ENCODE results near the gene KCND2.

The KCND2 gene

DNA sequence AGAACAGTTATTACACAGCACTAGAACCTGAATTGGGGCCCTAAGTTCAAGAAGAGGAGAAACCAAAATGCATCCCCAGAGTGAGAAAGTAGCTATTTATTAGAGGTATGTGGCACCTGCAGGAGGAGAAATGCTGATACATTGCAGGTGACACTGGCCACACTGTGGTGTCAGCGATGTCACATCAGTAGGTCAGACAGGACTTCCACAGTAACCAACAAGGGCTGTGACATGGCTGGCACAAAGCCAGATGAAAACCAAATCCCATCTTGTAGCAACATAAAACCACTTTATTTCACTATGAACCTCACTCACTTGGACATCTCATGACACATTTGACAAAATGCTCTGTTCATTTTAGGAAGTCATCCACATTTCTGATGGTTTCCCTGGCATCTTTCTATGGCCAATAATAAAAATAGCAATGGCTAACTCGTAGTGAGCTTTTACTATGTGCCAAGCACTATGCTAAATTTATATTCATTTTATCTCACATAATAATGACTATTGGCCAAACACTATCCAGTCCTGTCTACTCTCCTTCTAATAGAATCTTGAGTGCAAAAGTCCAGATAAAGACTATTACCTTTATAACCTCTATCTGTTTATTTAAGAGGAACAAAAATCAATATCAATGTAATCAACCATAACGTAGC is 430.7 kb downstream of the KCND2 start:
- no peak for DNase-seq (ENCODE audit: low spot score)

DNA sequence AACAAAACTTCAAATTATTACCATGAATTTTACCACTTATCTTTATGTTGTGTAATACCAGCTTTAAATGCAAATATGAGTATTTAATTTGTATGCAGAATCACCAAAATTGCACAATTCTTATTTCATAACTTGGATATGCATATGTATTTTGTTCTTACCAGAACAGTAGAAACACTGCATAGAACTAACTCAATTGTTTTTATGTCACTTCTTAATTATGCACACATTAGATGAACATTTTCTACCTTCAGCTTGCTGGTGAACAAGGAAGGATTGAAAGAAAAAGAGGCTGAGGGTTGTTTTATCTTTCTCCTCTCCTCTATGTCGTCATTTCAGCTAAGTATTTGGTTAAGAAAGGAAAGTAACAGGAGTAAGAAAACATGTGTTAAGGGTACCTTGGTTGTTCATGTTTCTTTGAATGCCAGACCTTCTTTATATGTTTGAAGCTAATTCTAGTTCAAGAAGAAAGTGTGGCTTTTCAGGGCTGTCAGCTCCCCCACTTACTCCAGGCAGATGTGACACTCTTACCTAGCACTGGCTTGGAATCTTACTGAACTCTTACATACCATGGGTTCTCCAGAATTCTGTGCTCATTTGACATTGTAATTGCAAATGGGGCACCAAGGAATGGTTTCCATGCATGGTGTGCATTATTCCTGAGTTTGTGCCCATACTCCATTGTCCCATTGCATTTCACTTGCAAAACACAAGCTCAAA is 436.4 kb downstream of the KCND2 start:
- DNase-seq (ENCODE audit: low spot score), result no peak

DNA sequence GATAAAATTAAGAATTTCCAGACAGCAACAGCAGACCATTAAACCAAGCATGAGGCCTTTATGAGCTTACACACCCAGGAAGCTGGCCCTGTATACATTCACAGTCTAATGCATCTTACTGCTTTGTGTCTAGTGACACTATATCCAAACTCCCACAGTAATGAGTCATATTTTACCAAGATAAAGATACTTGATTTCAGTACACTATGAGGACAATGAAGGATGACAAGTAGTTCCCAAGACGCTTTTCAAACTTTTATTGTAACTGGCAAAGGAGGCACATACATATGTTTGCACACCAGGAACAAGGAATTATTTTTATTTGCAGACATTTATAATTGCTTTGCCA is 437.0 kb downstream of the KCND2 start:
- DNase-seq (ENCODE audit: low spot score), result peak; percentile 25

DNA sequence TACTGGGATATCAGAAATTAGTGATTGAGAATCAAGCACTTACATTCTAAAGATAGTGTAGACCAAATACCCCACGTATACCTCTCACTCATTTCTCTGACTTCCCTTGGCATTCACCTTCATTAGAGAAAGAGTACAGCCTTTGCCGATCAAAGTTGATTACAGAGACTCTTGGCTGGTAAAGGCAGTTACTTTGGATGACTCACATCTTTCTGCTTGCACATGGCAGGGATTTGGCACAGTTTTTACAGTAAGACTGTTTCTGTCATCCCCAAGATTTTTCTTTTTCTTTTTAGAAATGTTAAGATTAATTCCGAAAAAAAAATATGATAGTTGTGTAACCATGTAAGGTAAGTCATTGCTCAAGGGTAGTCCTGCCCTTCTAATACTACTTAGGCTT is 442.0 kb downstream of the KCND2 start:
- DNase-seq (ENCODE audit: low spot score), result peak; percentile 22

DNA sequence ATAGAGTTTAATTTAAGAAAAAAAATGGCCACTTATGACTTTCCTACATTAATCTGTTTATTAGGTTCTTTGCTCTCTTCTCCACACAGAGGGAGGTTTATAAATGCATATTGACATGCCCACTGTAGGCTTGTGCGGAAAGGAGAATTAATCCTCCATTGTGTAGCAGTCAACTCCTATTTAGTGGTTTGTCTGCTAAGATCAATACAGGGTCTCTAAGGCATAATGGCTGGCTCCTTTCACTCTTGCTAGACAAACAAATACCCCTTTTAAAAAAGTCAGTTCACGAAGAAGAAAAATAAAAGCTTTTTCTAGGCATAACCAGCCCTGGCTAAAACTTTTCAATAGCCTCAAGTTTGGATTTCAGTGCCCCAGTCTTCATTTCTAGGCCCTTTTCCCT is 443.3 kb downstream of the KCND2 start:
- no peak for DNase-seq (ENCODE audit: low spot score)

DNA sequence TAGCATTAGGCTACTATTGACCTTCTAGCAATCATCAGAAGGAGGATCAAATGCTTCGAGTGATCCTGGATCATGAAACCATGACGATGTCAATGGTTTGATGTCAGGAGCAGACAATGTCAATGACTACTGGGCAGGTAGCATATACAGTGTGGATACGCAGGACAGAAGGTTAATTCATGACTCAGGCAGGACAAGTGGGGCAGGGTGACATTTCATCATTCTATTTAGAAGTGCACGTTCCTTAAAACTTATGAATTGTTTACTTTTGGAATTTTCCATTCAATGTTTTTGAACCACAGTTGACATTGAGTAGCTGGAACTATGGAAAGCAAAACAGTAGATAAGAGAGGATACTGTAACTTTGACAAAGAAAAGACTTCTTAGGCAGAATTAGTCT is 444.2 kb downstream of the KCND2 start:
- DNase-seq (ENCODE audit: low spot score), result no peak

DNA sequence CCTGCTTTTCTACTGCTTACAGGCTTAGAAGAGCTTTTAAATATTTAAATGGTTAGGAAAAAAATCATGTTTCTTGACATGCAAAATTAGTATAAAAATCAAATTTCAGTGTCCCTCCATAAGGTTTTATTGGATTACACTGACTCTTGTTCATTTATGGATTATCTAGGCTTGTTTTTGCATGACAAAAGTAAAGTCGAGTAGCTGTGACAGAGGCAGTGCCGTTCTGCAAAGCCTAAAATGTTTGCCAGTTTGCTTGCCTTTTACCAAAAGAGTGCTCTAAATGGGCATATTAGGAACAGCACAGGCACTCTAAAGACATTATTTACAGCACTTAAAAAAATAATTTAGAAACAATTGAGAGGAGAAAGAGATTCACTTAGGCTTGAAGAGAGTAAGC is 445.4 kb downstream of the KCND2 start:
- no peak for DNase-seq (ENCODE audit: low spot score)

DNA sequence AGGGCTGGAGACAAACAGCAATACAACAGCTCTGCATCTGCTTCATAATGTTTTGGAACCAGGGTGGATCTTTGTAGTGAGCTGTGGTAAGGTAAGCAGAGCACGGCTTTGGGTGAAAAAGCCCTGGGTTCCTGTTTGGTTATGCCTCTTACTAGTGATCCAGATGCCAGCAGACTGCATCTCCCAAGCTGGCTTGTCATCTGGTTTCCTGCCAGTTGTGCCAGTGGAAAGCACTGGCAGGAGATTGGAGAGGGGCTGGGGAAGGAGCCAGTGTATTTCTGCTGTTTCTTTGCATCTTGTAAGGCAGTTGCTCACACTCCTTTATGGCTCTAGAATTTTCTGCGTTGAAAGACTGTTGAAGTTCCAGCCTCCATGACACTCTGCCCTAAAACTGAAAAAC is 447.3 kb downstream of the KCND2 start:
- DNase-seq (ENCODE audit: low spot score), result no peak

DNA sequence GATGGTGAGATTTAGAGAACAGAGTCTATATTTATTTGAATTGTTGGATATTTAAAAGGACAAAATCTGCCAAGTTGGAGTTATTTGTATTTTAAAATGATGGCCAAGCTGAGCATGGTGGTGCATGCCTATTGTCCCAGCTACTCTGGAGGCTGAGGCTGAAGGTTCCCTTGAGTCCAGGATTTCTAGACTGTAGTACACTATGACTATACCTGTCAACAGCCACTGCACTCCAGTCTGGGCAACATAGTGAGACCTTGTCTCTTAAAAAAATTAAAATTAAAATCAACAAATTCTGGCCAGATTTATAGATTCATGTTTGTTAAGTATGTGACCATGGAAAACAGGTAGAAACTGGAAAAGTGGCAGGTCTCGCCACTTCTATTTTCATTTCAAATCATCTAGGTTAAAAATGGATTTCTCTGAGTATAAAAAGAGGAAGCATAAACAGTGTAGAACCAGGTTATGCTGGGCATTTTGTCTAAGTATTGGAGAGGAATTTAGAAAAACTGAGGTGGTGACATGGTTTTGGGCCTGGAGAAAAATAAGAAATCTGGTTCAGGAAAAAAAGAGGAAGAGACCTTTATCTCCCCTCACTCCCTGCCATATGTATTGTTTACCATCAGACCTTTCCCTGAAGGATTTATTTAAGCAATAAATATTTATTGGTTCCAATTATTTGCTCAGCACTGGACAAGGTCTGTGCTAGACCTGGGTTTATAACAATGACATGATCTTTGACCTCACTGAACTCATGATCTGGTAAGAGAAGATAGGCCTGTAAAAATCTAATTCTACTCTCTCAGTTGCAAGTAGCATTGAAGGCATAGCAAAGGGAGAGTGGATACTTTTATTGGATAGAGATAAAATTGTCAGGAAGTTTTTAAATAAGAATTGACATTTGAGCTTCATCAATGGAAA is 450.8 kb downstream of the KCND2 start:
- DNase-seq (ENCODE audit: low spot score), result no peak

DNA sequence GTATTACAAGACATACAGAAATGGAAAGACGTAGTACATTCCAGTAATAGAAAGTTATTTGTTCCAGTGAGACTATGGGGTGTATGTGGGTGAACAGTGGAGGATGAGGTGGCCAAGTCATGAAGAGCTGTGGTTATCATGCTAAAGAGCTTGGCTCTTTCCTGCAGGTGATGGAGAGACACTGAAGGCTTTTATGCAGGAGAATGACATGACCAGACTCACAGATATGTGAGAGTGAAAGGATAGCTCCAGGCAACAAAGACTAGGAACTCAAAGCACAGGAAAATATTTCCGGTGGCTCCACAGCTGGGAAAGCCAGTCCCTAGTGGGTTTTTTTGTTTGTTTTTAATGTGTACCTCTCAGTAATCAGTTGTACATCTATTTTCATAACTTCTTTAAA is 451.5 kb downstream of the KCND2 start:
- DNase-seq (ENCODE audit: low spot score), result no peak

DNA sequence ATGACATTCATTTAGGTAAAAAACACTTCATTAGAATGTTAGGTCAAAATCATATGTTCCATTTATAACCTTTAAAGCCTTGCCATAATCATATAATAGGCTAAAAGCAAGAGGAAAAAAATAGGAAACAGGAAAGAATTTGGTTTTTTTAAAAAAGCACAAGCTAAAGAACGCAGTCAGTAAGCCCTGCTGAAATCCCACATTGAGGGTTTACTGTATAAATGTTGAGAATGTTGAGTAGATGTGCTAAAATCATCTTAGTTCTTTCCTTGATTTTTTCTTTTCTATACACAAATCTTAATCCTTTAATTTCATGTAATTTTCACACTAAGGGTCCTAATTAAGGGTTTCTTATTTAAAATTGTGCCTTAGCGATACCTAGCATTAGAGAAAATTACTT is 452.0 kb downstream of the KCND2 start:
- no peak for DNase-seq (ENCODE audit: low spot score)

DNA sequence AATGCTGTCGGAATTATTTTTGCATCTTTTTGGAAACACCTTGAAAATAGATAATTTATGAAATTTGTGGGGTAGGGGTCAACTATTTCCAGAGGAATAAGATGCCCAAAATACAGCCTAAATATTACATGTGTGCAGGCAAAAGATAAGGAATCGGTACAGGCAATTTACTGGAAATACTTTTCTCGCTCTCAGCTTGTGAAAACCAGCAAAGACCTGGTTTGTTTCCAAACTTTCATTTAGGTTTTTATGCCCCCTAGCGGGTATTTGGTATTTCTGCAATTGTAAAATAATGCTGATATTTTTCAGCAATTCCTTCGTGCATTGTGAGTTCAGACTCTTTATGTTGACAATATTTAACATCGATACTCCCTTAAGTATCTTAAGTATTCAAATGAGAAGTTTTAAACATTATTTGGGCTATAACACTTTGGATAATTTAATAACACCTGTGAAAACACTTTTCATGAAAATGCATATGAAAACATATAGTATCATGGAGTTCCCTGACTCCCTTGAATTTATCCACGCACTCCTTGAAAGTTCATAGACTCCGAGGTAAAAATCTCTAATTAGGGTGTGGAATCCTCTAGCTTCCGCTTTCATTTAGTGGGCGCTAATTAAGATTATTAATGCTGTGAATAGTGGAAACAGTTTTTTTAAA is 452.5 kb downstream of the KCND2 start:
- peak; percentile 73 for DNase-seq (ENCODE audit: low spot score)

DNA sequence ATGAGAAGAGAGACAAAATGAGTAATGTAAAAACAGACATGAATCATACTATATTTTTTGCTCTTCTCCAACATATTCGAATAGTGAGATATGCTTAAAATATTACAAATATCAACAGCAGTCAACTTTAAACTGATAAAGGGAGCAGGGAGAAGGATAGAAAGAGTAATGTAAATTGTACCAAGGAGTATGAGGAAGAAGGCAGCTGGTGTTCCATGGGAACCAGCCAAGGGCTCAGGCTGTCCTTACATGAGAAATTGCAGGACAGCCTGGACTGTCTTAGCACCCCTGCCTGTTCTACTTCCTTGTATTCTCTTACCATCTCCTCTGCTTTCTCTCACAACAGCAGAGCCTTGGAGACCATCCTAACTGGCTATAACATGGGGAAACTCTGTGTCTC is 456.3 kb downstream of the KCND2 start:
- no peak for DNase-seq (ENCODE audit: low spot score)

DNA sequence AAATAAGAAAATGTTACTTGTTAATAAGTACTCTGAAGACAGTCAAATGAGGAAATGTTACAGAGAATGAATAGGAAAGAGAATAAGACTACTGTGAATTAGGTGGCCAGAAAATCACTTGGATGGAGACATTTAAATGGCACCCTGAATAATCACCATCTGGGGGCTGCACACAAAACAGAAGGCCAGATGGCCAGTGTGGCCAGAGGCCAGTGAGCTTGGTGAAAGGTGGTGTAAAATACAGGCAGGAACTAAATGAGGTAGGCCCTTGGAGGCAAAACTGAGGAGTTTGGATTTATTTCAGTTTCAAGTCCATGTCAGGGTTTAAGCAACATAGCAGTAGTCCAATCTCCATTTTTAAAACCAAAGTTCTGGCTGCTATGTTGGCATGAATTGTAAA is 458.3 kb downstream of the KCND2 start:
- no peak for DNase-seq (ENCODE audit: low spot score)

DNA sequence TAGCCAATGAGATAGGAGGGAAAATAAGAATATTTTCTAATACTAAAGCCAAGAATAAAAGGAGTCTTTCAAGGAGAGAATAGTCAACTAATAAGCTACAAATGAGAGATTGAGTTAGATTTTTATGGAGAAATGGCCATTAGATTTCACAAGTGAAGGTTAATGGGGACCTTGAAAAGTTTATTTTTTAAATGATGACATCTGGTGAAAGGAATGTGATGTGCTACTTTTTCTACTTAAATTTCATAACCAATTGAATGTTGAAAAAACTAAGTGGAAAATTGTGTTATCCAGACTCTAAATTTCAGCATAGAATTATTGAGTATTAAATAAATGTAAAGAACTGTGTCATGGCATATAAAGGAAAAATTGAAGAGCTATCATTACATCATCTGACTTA is 459.3 kb downstream of the KCND2 start:
- DNase-seq (ENCODE audit: low spot score), result no peak

DNA sequence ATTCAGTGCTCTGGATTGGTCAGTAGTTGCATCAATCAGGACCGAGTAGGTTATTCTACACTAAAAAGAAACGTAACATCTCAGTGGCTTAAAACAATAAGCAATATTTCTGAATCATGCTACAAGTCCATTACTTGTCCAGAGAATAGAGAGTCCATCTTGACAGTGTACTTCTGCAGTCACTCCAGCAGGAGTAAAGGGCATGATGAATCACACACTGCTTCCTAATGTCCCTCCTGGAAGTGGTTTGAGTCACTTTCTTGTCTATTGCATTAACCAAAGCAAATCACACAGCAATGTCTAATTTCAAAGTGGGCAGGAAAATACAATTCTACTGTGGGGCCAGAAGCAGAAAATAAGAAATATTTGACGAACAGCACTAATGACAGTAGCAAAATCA is 460.2 kb downstream of the KCND2 start:
- DNase-seq (ENCODE audit: low spot score), result peak; percentile 74

DNA sequence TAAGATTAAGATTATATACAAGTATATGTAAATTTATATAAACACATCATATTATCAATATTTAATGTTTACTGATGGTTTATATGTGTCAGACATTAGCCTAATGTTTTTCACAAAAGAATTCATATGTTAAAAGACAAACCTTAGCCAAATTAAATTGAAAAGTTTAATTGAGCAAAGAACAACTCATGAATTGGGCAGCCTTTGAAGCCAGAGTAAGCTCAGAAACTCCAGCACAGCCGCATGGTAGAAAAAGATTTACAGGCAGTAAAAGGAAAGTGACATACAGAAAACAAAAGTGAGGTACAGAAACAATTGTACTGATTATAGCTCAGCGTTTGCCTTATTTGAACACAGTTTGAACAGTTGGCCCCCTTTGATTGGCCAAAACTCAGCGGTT is 460.9 kb downstream of the KCND2 start:
- DNase-seq (ENCODE audit: low spot score), result no peak

DNA sequence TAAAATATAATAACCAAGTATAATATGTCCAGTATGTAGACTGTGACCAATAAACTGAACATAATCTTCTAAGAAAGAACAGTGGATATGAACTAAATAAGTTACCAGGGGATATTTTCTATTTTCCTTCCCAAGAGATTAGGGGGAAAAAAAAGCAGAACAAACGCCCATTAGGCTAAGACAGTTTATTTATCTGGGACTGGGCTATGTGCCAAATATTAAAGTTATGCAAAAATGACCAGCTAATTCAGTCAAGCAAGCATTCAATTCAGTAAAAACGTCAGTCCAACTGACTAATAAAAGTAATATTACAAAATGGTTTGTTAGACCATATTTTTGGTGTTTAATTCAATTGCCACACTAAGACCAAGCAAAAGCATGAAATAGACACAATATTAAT is 462.8 kb downstream of the KCND2 start:
- DNase-seq (ENCODE audit: low spot score), result no peak

DNA sequence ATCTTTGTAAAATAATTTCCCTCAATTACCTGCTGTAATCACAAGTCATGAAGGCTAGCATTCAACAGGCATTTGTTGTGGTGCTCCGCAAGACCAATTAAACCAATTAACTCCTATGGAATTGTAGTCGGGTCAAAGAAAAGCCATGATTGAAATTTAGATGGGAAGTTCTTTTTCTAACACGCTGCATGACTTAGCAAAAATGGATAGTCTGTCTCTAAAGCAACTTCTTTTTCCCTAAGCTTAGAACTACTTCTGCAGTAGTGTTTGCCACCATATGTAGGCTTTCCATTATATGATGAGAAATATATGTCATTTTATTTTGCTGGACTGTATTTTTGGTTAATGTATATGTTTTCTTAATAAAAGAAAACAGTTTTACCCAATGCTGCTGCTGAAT is 465.8 kb downstream of the KCND2 start:
- DNase-seq (ENCODE audit: low spot score), result no peak

DNA sequence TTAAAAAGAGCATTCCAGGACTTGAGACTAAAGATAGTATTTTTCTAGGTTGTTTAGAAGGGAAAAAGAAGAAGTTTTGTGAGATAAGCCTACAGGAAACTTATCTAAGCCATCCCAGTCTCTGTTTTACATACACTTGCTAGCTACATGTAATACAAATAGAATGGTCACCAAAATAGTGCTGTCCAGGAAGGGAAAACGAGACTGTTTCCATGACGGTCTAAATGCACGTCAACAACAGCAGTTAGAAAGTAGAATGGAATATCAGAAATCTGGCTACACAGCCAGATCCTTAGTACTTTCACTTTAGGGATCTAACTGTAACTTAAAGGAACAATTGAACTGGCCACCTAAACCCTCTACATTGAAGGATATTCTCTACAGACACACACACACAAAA is 467.4 kb downstream of the KCND2 start:
- DNase-seq (ENCODE audit: low spot score), result no peak

DNA sequence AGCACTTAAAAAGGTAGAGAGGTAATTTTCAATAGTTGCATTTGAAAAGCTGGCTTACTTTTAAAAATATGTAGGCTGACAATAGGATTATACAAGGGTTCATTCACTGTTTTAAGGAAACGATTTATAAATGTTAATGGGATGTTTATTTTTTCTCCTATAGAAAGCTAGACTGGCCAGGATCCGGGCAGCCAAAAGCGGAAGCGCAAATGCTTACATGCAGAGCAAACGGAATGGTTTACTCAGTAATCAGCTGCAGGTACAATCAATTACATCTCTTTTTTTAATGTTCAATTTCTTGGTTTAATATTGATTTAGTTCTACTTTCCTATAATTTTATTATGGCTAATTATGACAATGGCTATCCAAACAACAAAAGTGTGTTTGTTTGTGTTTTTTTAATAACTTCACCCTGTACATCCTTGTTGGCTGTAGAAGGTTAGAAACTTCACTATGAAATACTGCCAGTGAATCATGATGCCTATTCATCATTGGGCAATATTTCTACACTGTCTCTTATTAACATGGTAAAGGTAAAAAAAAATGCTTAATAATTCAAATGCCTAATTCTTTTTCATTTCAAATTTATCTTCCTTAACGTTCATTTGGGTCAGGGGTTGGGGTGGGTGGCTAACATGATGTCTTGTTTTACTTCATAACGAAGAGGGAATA is 468.5 kb downstream of the KCND2 start:
- DNase-seq (ENCODE audit: low spot score), result no peak

DNA sequence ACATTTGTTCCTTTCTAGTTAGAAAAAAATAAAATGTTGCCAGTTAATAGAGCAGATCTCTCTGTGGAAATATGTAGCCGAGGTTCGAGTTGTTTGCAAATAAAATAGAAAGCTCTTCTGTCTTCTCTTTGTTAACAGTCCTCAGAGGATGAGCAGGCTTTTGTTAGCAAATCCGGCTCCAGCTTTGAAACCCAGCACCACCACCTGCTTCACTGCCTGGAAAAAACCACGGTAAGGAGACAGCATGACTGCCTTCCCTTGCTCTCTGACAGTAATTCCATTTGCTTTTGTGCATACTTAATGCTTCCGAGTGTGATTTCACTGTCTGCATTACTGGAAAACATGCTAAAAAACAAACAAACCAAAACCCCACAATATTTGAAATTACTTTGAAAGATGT is 469.4 kb downstream of the KCND2 start:
- DNase-seq (ENCODE audit: low spot score), result no peak

Data from RKO (cell line).